Keratinocyte (primary cell): Measurements from ENCODE around the gene CACNA1H. TPM values are rescaled to one million over a fixed set of nuclear protein-coding genes. Genes with fewer than 3 reads are reported as not detected.

Source experiments
- DNase-seq: peaks from one replicate; pipeline ENCODE4 v3.0.0-alpha.2; 2011; ENCODE audit warnings: low read depth, missing footprints, low spot score
- FAIRE-seq: peaks from 2 replicates; lab custom pipeline; 2011; peaks lifted over from hg19 to GRCh38; lab: Jason Lieb, UNC
- H2AFZ ChIP-seq: 2 replicates; pipeline ENCODE4 v1.6.0; 2012; ENCODE audit warnings: low read length, control low read depth, inconsistent platforms; ENCODE audit not compliant: control insufficient read depth
- H3K27ac ChIP-seq: 2 replicates; pipeline ENCODE4 v1.5.1; 2011; ENCODE audit warnings: low read length; ENCODE audit not compliant: control insufficient read depth, insufficient read depth
- H3K27me3 ChIP-seq: 3 replicates; pipeline ENCODE4 v1.6.0; 2011; ENCODE audit warnings: low read length; ENCODE audit not compliant: control insufficient read depth, insufficient read depth; ENCODE audit errors: extremely low read depth
- H3K36me3 ChIP-seq, 2 experiments: 2 replicates in 1 of 2; 3 replicates in 1 of 2; pipeline ENCODE4 v1.5.1; 2011; ENCODE audit warnings: low read length in 2 of 2, mild to moderate bottlenecking in 1 of 2; ENCODE audit not compliant: control insufficient read depth in 2 of 2, insufficient read depth in 2 of 2; ENCODE audit errors: extremely low read depth in 1 of 2
- H3K4me1 ChIP-seq: 3 replicates; pipeline ENCODE4 v1.5.1; 2011; ENCODE audit warnings: low read length; ENCODE audit not compliant: control insufficient read depth, insufficient read depth; ENCODE audit errors: extremely low read depth
- H3K4me2 ChIP-seq: 3 replicates; pipeline ENCODE4 v1.6.0; 2011; ENCODE audit warnings: low read depth, low read length; ENCODE audit not compliant: control insufficient read depth, insufficient read depth; ENCODE audit errors: extremely low read depth
- H3K4me3 ChIP-seq, 3 experiments: fragments of 200-600 bp in 1 of 3; sonication (generic) in 1 of 3; 2 replicates in 2 of 3; 3 replicates in 1 of 3; pipeline ENCODE4 v1.5.1; 2011 to 2016; ENCODE audit warnings: low read length in 3 of 3, mild to moderate bottlenecking in 3 of 3, control low read depth in 2 of 3, inconsistent platforms in 1 of 3, low read depth in 1 of 3, mixed read lengths in 1 of 3, mixed run types in 1 of 3, moderate library complexity in 1 of 3; ENCODE audit not compliant: control insufficient read depth in 2 of 3, insufficient read depth in 2 of 3; ENCODE audit errors: extremely low read depth in 1 of 3
- H3K79me2 ChIP-seq: 2 replicates; pipeline ENCODE4 v1.6.0; 2012; ENCODE audit warnings: low read length; ENCODE audit not compliant: control insufficient read depth, insufficient read depth
- H3K9ac ChIP-seq: 3 replicates; pipeline ENCODE4 v1.6.0; 2011; ENCODE audit warnings: low read length; ENCODE audit not compliant: control insufficient read depth, insufficient read depth; ENCODE audit errors: extremely low read depth
- H3K9me1 ChIP-seq: 3 replicates; pipeline ENCODE4 v1.6.0; 2011; ENCODE audit warnings: low read length; ENCODE audit not compliant: control insufficient read depth, insufficient read depth; ENCODE audit errors: extremely low read depth
- H3K9me3 ChIP-seq: 2 replicates; pipeline ENCODE4 v1.5.1; 2012; ENCODE audit warnings: low read depth, low read length; ENCODE audit not compliant: control insufficient read depth
- H4K20me1 ChIP-seq: 3 replicates; pipeline ENCODE4 v1.6.0; 2011; ENCODE audit warnings: low read length; ENCODE audit not compliant: control insufficient read depth, insufficient read depth; ENCODE audit errors: extremely low read depth
- EZH2 ChIP-seq: IDR thresholded peaks from one replicate; pipeline ENCODE4 v1.6.1; 2012; ENCODE audit warnings: inconsistent platforms, mild to moderate bottlenecking, low read length, moderate library complexity
- dilution Hi-C: fragments of 300-500 bp; cut with MboI; formaldehyde crosslinking; loops from one replicate; pipeline ENCODE4 v1.7.0; 2020; ENCODE audit warnings: low sequenced_read_pairs; ENCODE audit not compliant: extremely low pct_ligation_motif_present
- polyA plus RNA-seq, 5 experiments: library from polyadenylated mRNA; depleted of rRNA in 3 of 5; stranded (reverse) in 3 of 5; stranded (forward) in 1 of 5; unstranded in 1 of 5; fragments of >200 nt; gene quantifications; 1 replicate in 1 of 5; 2 replicates in 3 of 5; 3 replicates in 1 of 5; pipeline versions ENCODE4 v1.2.1 to v1.2.3, GENCODE V29; 2011 to 2012; ENCODE audit warnings: missing spikeins in 2 of 5, low read depth in 1 of 5, low replicate concordance in 1 of 5
- TF ChIP-seq, protein P1 (sequence below), 3 experiments: IDR thresholded peaks in 1 of 3; conservative IDR thresholded peaks in 1 of 3; optimal IDR thresholded peaks in 1 of 3; 2 replicates in 2 of 3; 3 replicates in 1 of 3; pipeline versions ENCODE3 to v1.5.1; 2011; ENCODE audit warnings: low read length in 3 of 3, mild to moderate bottlenecking in 3 of 3, moderate library complexity in 2 of 3, control low read depth in 1 of 3, inconsistent platforms in 1 of 3; ENCODE audit not compliant: insufficient read depth in 2 of 3; ENCODE audit errors: extremely low read depth in 1 of 3

The CACNA1H gene
- polyA plus RNA-seq, 1 donor (not counting 4 experiments of a cell fraction or from before 2014, with no cell fraction given) = not detected

DNA sequence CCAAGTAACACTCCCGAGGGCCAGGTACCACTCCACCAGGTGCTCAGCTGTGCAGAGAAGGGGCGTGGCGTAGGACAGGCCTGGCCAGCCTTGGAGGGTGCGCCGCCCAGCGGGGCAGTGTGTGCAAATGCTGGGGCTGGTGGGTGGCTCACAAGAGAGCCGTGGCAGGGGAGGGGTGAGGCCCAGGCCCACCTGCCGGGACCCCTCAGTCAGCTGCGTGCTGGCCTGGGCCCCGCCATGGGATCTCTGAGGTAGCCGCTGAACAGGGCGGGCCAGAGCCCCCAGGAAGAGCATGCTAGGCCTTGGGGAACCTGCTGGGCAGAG lies 63.4 kb downstream of the CACNA1H start:
- FAIRE-seq (no peak), DNase-seq (no peak)
- Histone ChIP-seq H3K79me2 (no peaks in the 10 kb centered on the region), H3K4me1 (no peaks in the 10 kb centered on the region), H3K9me3 (peaks cover 2% of the 10 kb centered on the region), H3K4me2 (no peak overlapping the region), H3K27ac (no peak overlapping the region), H3K9ac (no peak overlapping the region), H3K36me3 (no peaks in the 10 kb centered on the region), H3K4me3 (no peak overlapping the region), H3K9me1 (no peaks in the 10 kb centered on the region), H3K27me3 (peaks cover 5% of the 10 kb centered on the region), H2AFZ (no peak overlapping the region), H4K20me1 (no peaks in the 10 kb centered on the region)
- dilution Hi-C loops = no loop called here
- TF ChIP-seq, protein P1, sequence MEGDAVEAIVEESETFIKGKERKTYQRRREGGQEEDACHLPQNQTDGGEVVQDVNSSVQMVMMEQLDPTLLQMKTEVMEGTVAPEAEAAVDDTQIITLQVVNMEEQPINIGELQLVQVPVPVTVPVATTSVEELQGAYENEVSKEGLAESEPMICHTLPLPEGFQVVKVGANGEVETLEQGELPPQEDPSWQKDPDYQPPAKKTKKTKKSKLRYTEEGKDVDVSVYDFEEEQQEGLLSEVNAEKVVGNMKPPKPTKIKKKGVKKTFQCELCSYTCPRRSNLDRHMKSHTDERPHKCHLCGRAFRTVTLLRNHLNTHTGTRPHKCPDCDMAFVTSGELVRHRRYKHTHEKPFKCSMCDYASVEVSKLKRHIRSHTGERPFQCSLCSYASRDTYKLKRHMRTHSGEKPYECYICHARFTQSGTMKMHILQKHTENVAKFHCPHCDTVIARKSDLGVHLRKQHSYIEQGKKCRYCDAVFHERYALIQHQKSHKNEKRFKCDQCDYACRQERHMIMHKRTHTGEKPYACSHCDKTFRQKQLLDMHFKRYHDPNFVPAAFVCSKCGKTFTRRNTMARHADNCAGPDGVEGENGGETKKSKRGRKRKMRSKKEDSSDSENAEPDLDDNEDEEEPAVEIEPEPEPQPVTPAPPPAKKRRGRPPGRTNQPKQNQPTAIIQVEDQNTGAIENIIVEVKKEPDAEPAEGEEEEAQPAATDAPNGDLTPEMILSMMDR (optimal IDR thresholded peaks at IDR 0.05 in 1 of 3, IDR thresholded peaks at IDR 0.05 in 1 of 3, conservative IDR thresholded peaks at IDR 0.05 in 1 of 3; ENCODE audit: extremely low read depth in 1 of 3, insufficient read depth in 2 of 3, low read length in 3 of 3) = no peak
- TF ChIP-seq EZH2 = no peak

DNA sequence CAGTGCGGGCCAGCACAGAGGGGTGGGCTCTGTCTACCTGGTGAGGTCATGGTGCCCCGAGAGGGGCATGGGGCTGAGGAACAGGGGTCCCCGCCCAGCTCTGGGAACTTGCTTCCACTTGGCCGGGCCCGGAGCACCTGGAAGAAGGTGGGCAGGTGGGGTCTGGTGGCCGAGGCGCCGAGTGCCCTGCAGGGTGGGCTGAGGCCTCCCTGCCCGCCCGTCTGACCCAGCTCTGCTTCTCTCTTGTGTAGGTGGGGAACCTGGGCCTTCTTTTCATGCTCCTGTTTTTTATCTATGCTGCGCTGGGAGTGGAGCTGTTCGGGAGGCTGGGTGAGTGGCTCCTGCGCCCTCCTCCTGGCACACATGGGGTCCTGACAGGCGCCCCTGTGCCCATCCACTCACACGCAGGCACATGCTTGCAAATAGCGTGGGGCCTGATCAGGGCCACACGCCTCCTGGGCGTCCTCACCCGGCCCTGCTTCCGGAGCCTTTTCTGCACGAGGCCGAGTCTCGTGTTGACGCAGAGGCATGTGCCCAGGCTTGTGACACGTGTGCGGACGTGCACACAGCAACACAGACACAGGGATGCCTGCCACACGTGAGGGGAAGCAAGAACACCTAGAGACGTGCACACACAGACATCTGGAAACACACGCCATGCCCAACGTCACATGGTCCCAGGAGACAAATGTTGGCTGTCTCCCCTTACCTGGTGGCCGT lies 63.9 kb downstream of the CACNA1H start:
- dilution Hi-C loops = no loop called here
- H3K36me3 ChIP-seq = no peaks in the 10 kb centered on the region
- H3K4me1 ChIP-seq = no peaks in the 10 kb centered on the region
- no peak overlapping the region for H3K27ac ChIP-seq
- no peaks in the 10 kb centered on the region for H3K9me1 ChIP-seq
- no peak overlapping the region for H3K9ac ChIP-seq
- TF ChIP-seq, protein P1 (optimal IDR thresholded peaks at IDR 0.05 in 1 of 3, IDR thresholded peaks at IDR 0.05 in 1 of 3, conservative IDR thresholded peaks at IDR 0.05 in 1 of 3; ENCODE audit: extremely low read depth in 1 of 3, insufficient read depth in 2 of 3, low read length in 3 of 3) = no peak
- no peak for TF ChIP-seq EZH2
- no peak overlapping the region for H2AFZ ChIP-seq
- peaks cover 5% of the 10 kb centered on the region for H3K27me3 ChIP-seq
- H3K4me2 ChIP-seq = no peak overlapping the region
- DNase-seq (no peak), FAIRE-seq (no peak)
- H3K4me3 ChIP-seq = no peak overlapping the region
- no peaks in the 10 kb centered on the region for H3K79me2 ChIP-seq
- no peaks in the 10 kb centered on the region for H4K20me1 ChIP-seq
- peaks cover 2% of the 10 kb centered on the region for H3K9me3 ChIP-seq
